KBM-7 (cell line): ENCODE measurements around the gene PLTP.

ENCODE experiments used
- DNase-seq: peaks from one replicate; pipeline ENCODE4 v3.0.0-alpha.2; 2015
- in situ Hi-C: fragments of 300-500 bp; cut with MboI; formaldehyde crosslinking; loops from 2 replicates; pipeline ENCODE4 v1.14.3; 2020; ENCODE audit warnings: low sequenced_read_pairs, low pct_unique_long_range_greater_than_20kb, mixed read lengths

Gene PLTP

GRCh38 chr20:45857882-45858216 is 54.1 kb downstream of the PLTP start:
- in situ Hi-C loops: no loop called here
- DNase-seq: no peak

GRCh38 chr20:45857114-45857881 is 54.7 kb downstream of the PLTP start, which contains the start of the genes ACOT8 and ZSWIM3:
TSS of gene ACOT8 (minus strand) at chr20:45857392. CDS start at chr20:45857315, 77 bp downstream.
TSS of gene ZSWIM3 (plus strand) at chr20:45857614. CDS start at chr20:45857826, 212 bp downstream.
- in situ Hi-C loops: no loop called here
- DNase-seq: peak; percentile 100

- DNase-seq: no peak
- in situ Hi-C loops: no loop called here
Measured at GRCh38 chr20:45853484-45853883, 58.5 kb downstream of the PLTP start.

- in situ Hi-C loops: no loop called here
- DNase-seq: no peak
Measured at GRCh38 chr20:45852326-45852725, 59.6 kb downstream of the PLTP start.

GRCh38 chr20:45851501-45851900 is 60.5 kb downstream of the PLTP start:
- in situ Hi-C loops: no loop called here
- no peak for DNase-seq

- in situ Hi-C loops: no loop called here
- no peak for DNase-seq
Measured at GRCh38 chr20:45850926-45851325, 61.0 kb downstream of the PLTP start.

GRCh38 chr20:45850238-45850637 is 61.7 kb downstream of the PLTP start:
- in situ Hi-C loops: no loop called here
- no peak for DNase-seq

GRCh38 chr20:45848969-45849582 is 62.9 kb downstream of the PLTP start:
- DNase-seq: no peak
- in situ Hi-C loops: no loop called here
